Suprapubic skin (tissue), 4 donors: ENCODE measurements around the gene BZW1.

Experiments used
- CTCF ChIP-seq, 2 donors: fragments of 200-600 bp in 1 of 2; fragments of 450-650 bp in 1 of 2; sonication (generic) in 1 of 2; IDR thresholded peaks; one replicate each; pipeline ENCODE4 v1.5.1; 2016 to 2019; ENCODE audit warnings: antibody characterized with exemption in 2 of 2, mild to moderate bottlenecking in 1 of 2, moderate library complexity in 1 of 2
- EP300 ChIP-seq: sonication (generic); formaldehyde crosslinking; IDR thresholded peaks from one replicate; pipeline ENCODE4 v1.6.1; 2017; ENCODE audit warnings: antibody characterized with exemption
- POLR2AphosphoS5 ChIP-seq, 3 donors: sonication (generic); formaldehyde crosslinking; IDR thresholded peaks; one replicate each; pipeline ENCODE4 v1.6.1; 2017; ENCODE audit warnings: antibody characterized with exemption in 3 of 3

GRCh38 chr2:200847269-200847668 lies 35.6 kb downstream of the BZW1 start:
- TF ChIP-seq CTCF (IDR thresholded peaks at IDR 0.05): no peak
- TF ChIP-seq EP300: no peak
- TF ChIP-seq POLR2AphosphoS5 (IDR thresholded peaks at IDR 0.05): no peak
